Vagina (tissue), 2 donors: Measurements from ENCODE around the gene ETV3. TPM values are rescaled to one million over a fixed set of nuclear protein-coding genes. Genes with fewer than 3 reads are reported as not detected.

Experiments used
- DNase-seq, 2 donors: peaks; one replicate each; pipeline ENCODE4 v3.0.0-alpha.2; 2017; ENCODE audit errors: extremely low spot score in 2 of 2
- H3K27ac ChIP-seq: fragments of 200-600 bp; sonication (generic); one replicate; pipeline ENCODE4 v1.5.1; 2019
- H3K27me3 ChIP-seq: fragments of 200-600 bp; sonication (generic); one replicate; pipeline ENCODE4 v1.5.1; 2019
- H3K36me3 ChIP-seq, 2 donors: fragments of 200-600 bp; sonication (generic); one replicate each; pipeline ENCODE4 v1.5.1; 2017 to 2019
- H3K4me1 ChIP-seq: fragments of 200-600 bp; sonication (generic); one replicate; pipeline ENCODE4 v1.5.1; 2019
- H3K4me3 ChIP-seq, 2 donors: fragments of 200-600 bp; sonication (generic); 1 replicate in 1 of 2; 2 replicates in 1 of 2; pipeline ENCODE4 v1.5.1; 2016 to 2019
- H3K9me3 ChIP-seq: fragments of 200-600 bp; sonication (generic); one replicate; pipeline ENCODE4 v1.5.1; 2019
- POLR2A ChIP-seq, 2 donors: fragments of 450-650 bp; IDR thresholded peaks; one replicate each; pipeline ENCODE4 v1.6.1; 2017; ENCODE audit warnings: antibody characterized with exemption in 2 of 2, mild to moderate bottlenecking in 2 of 2, moderate library complexity in 2 of 2
- POLR2AphosphoS5 ChIP-seq, 2 donors: sonication (generic); formaldehyde crosslinking; IDR thresholded peaks; one replicate each; pipeline ENCODE4 v1.9.0; 2017; ENCODE audit warnings: antibody characterized with exemption in 2 of 2, mild to moderate bottlenecking in 2 of 2, low read depth in 1 of 2; ENCODE audit not compliant: insufficient read depth in 1 of 2
- intact Hi-C: fragments of 100-400 bp; cut with DNase I; formaldehyde crosslinking; loops from one replicate; pipeline ENCODE4 v1.15.1; 2023
- total RNA-seq: library from RNA; depleted of rRNA; stranded (reverse); fragments of >200 nt; gene quantifications from one replicate; pipeline ENCODE4 v1.2.3, GENCODE V29; 2016
- TF ChIP-seq, protein P1 (sequence below), 3 experiments: fragments of 450-650 bp in 2 of 3; fragments of 200-600 bp in 1 of 3; sonication (generic) in 1 of 3; IDR thresholded peaks; one replicate each; pipeline ENCODE4 v1.5.1; 2017 to 2019; ENCODE audit warnings: antibody characterized with exemption in 3 of 3, mild to moderate bottlenecking in 2 of 3, moderate library complexity in 2 of 3

ETV3 gene
- total RNA-seq, 1 donor from 2014 or later, result 37.3 TPM

- DNase-seq, result no peak
- H3K36me3 ChIP-seq, result peaks cover 0 to 11% of the 10 kb centered on the region in 2 donors
- TF ChIP-seq POLR2A (IDR thresholded peaks at IDR 0.05) (no peak), POLR2AphosphoS5 (IDR thresholded peaks at IDR 0.05; ENCODE audit: insufficient read depth in 1 of 2, low read depth in 1 of 2) (no peak)
- TF ChIP-seq, protein P1, sequence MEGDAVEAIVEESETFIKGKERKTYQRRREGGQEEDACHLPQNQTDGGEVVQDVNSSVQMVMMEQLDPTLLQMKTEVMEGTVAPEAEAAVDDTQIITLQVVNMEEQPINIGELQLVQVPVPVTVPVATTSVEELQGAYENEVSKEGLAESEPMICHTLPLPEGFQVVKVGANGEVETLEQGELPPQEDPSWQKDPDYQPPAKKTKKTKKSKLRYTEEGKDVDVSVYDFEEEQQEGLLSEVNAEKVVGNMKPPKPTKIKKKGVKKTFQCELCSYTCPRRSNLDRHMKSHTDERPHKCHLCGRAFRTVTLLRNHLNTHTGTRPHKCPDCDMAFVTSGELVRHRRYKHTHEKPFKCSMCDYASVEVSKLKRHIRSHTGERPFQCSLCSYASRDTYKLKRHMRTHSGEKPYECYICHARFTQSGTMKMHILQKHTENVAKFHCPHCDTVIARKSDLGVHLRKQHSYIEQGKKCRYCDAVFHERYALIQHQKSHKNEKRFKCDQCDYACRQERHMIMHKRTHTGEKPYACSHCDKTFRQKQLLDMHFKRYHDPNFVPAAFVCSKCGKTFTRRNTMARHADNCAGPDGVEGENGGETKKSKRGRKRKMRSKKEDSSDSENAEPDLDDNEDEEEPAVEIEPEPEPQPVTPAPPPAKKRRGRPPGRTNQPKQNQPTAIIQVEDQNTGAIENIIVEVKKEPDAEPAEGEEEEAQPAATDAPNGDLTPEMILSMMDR (IDR thresholded peaks at IDR 0.05), result no peak
- H3K27ac ChIP-seq, result no peak overlapping the region
- H3K4me3 ChIP-seq, result no peak overlapping the region
- no peaks in the 10 kb centered on the region for H3K9me3 ChIP-seq
- no peaks in the 10 kb centered on the region for H3K27me3 ChIP-seq
- intact Hi-C loops, result no loop called here
- peaks cover 34% of the 10 kb centered on the region for H3K4me1 ChIP-seq
These were observed 1.9 kb upstream of the ETV3 start for GRCh38 chr1:157140063-157140588.

DNA sequence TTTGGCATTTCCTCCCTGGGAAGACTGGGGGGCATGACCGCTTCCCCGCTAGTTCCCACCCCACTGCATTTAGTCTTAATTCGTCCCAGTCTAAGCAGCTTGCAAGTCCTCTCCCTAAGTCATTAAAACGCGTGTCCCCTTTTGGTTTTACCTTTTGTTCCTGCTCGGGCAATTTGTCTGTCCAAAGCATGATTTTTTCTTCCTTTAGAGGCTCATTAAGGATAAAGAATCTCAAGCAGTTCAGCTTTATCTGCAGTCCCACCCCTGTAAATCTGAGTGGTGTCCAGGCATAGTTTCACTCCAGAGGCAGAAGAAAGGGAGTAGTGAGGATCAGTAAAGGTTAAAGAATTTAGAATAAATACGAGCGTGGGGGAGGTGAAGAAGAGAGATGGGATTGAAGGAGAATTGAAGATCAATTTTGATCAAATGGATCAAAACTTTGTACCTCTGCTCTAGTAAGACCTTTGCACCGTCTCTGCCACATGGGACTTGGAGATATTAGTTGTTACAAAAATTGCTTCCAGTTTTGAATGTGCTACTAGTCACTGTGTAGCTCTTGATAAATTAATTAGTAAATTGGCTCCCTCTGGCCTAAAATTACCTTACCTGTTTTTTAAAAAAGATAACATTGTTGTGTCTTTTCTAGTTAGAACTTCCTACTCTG, 989 bp upstream of the ETV3 start:
- TF ChIP-seq POLR2AphosphoS5 (IDR thresholded peaks at IDR 0.05; ENCODE audit: insufficient read depth in 1 of 2, low read depth in 1 of 2) (no peak), POLR2A (IDR thresholded peaks at IDR 0.05) (no peak)
- TF ChIP-seq, protein P1 (IDR thresholded peaks at IDR 0.05), result no peak
- intact Hi-C loops, result no loop called here
- H3K4me1 ChIP-seq, result peaks cover 43% of the 10 kb centered on the region

GRCh38 chr1:157137408-157138219, 581 bp downstream of the ETV3 start:
- intact Hi-C loops, result no loop called here
- TF ChIP-seq POLR2AphosphoS5 (IDR thresholded peaks at IDR 0.05; ENCODE audit: insufficient read depth in 1 of 2, low read depth in 1 of 2) (no peak), POLR2A (IDR thresholded peaks at IDR 0.05) (no peak)
- TF ChIP-seq, protein P1 (IDR thresholded peaks at IDR 0.05), result no peak
- H3K36me3 ChIP-seq, result peaks cover 9 to 36% of the 10 kb centered on the region in 2 donors
- no peaks in the 10 kb centered on the region for H3K9me3 ChIP-seq
- H3K27ac ChIP-seq, result peak overlapping the region; percentile 99
- no peaks in the 10 kb centered on the region for H3K27me3 ChIP-seq
- H3K4me1 ChIP-seq, result peaks cover 55% of the 10 kb centered on the region
- peak overlapping the region; percentile 96 to 99 for H3K4me3 ChIP-seq
- DNase-seq, result no peak

More for the DNA sequence above, 989 bp upstream of the ETV3 start:
- Histone ChIP-seq H3K9me3 (no peaks in the 10 kb centered on the region), H3K27me3 (no peaks in the 10 kb centered on the region), H3K4me3 (peak overlapping the region; percentile 96 to 99), H3K36me3 (peaks cover 4 to 20% of the 10 kb centered on the region in 2 donors), H3K27ac (peak overlapping the region; percentile 99)
- DNase-seq, result no peak

DNA sequence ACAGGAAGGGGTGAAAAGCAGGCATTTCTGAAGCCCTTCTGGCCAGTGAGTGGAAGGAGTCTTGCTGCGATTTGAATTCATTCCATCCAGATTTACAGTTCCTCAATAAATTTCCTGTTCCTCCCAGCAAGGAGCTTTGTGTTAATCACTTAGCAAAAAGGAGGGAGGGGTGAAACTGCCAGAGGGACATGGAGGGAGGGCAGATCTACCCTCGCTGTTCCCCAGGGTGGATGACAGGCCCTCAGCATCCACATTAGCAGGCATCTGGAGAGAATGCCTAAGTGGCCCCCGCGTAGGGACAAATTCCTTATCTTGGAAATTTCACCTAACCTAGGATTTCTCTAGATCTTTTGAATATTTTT, 1.2 kb downstream of the ETV3 start:
- DNase-seq, result no peak
- TF ChIP-seq POLR2A (IDR thresholded peaks at IDR 0.05) (no peak), POLR2AphosphoS5 (IDR thresholded peaks at IDR 0.05; ENCODE audit: insufficient read depth in 1 of 2, low read depth in 1 of 2) (no peak)
- TF ChIP-seq, protein P1 (IDR thresholded peaks at IDR 0.05), result no peak
- Histone ChIP-seq H3K9me3 (no peaks in the 10 kb centered on the region), H3K4me3 (peak overlapping the region; percentile 96 to 99), H3K27ac (peak overlapping the region; percentile 99), H3K36me3 (peaks cover 9 to 40% of the 10 kb centered on the region in 2 donors), H3K27me3 (no peaks in the 10 kb centered on the region), H3K4me1 (peaks cover 55% of the 10 kb centered on the region)
- intact Hi-C loops, result no loop called here
